HG02973 (cell line): ENCODE results near the gene MMP13.
"Not testable (repeated sequence)": the region's sequence is repeated elsewhere in the genome, so short reads cannot be mapped to it uniquely, and the experiment has no call there.

ENCODE experiments used
- ATAC-seq: cut with Tn5 transposase; IDR thresholded peaks from one replicate; pipeline ENCODE4 v1.9.1; 2021; ENCODE audit warnings: moderate library complexity; ENCODE audit not compliant: unreplicated experiment

The MMP13 gene

DNA sequence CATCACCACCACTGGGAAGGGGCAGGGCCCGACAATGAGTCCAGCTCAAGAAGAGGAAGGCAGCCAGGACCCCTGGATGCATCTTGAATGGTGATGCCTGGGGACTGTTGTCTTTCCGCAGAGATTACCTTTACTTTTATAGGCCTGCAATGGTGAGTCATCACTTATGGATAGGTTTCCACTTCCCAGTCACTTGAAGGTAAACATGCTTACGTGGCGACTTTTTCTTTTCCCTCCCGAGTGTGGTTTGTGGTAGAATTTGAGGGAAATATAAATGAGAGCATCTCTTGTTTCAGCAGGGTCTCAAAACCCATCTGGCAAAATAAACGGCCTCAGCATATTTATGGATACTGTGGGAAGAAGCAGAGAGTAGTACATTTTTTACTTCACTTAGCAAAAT, at the start of gene MMP13:
MMP13 (minus strand) TSS at position 109 of the 400 bp plus-strand sequence; CDS start at position 82, 27 bp downstream.
- ATAC-seq, result no peak

DNA sequence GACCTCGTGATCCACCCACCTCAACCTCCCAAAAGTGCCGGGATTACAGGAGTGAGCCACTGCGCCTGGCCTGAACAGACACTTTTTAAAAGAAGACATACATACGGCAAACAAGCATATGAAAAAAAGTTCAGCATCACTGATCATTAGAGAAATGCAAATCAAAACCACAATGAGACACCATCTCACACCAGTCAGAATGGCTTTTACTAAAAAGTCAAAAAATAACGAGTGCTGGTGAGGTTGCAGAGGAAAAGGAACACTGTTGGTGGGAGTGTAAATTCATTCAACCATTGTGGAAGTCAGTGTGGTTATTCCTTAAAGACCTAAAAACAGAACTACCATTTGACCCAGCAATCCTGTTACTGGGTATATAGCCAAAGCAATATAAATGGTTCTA, 48.7 kb upstream of the MMP13 start:
- not testable (repeated sequence) for ATAC-seq

- ATAC-seq, result no peak
Measured at GRCh38 chr11:102994105-102994504, 38.6 kb upstream of the MMP13 start.

GRCh38 chr11:102991776-102992175, 36.2 kb upstream of the MMP13 start:
- ATAC-seq, result no peak

GRCh38 chr11:102990145-102990544, 34.6 kb upstream of the MMP13 start:
- no peak for ATAC-seq

DNA sequence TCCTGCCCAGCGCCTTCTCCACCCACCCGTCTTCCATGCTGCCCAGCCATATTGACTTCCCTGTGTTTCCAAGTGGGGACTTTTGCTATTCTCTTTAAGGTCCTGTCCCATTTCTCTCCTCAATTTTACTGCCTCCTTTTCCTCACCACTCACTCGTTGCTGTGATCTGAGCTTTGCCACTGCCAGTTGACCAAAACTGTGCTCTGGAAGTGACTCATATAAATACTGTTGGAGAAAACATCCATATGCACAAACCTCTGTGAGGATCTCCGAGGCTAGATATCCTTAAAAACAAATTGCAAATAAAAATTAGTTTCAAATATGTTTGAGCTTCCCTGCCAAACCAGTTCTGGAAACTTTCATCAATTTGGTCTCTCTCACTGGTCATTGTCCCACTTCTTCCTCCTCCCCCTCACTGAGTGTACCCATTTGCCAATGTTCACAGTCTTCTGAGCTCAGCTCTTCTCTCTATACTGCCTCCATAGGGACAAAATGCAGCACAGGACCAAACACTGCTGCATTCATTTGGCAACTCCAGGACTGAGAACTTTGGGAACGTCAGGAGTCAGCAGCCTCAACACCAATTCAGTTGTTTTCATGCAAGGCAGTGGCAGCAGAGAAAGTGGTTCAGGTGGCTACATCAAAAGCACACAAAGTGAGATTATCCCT, 34.0 kb upstream of the MMP13 start:
- no peak for ATAC-seq

GRCh38 chr11:102986815-102987214, 31.3 kb upstream of the MMP13 start:
- ATAC-seq, result no peak

DNA sequence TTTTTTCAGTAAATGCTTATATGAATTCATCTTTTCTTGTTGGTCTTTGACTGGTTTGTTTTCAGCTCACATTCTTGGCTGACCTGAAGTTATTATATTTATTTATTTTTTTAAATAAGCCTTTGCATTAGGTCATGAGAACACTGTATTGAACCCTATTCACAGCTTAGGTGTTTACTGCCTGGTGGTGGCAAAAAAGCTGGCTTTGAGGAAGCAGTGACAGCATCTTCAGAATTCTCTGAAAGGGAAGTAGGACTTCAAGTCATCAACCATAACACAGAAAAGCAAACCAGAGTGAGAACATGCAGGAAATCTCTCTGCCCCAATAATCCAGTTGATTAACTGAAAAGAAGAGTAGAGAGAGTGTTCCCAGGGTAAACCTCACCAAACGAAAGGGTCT, 30.3 kb upstream of the MMP13 start:
- no peak for ATAC-seq

- no peak for ATAC-seq
Measured at GRCh38 chr11:102983486-102983885, 28.0 kb upstream of the MMP13 start.

DNA sequence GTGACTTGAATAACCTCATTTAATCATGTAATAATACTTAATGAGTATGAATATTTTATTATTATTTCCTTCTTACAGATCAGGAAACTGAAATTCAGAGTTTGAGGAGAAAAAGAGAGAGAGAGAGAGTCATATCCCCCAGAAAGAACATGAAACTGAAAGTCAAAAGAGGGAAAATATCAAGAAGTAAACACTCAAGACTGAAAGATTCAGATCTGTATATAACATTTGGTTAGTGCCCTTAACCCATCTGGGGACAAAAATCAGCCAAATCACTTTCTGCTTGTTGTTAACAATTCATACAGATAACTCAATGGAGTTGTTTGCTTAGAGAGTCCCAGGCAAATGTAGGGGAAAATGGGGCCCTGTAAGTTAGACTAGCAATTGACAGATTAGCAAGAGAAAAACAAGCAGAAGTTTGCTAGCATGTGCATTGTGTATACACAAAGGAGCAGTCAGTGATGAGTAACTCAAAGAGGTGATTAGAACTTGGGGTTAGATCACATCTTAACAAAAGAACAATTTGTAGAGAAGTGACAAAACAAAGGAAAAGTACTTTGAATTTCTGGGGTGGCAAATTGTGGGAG, 25.9 kb upstream of the MMP13 start:
- ATAC-seq, result peak; percentile 69

GRCh38 chr11:102974552-102975280, 19.2 kb upstream of the MMP13 start:
- no peak for ATAC-seq

- not testable (repeated sequence) for ATAC-seq
Measured at GRCh38 chr11:102973698-102974097, 18.2 kb upstream of the MMP13 start.

DNA sequence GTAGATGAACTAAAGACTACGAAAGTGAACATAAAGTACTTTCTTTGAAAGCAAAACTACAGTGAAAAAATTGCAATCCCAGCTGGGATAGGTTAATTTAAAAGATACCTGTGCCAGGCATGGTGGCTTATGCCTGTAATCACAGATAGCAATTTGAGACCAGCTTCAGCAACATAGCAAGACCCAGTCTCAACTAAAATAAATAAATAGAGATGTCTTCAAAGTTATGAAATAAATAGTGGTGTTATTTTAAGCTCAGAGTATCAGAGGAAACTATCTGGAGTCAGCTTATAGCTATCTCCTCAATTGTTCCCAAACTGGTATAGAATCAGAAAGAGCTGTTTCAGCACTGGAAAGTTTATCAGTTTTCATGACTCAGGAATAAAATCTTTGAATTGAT, 17.3 kb upstream of the MMP13 start:
- no peak for ATAC-seq

- no peak for ATAC-seq
Measured at GRCh38 chr11:102971766-102972165, 16.2 kb upstream of the MMP13 start.

GRCh38 chr11:102967497-102967896, 12.0 kb upstream of the MMP13 start:
- no peak for ATAC-seq

DNA sequence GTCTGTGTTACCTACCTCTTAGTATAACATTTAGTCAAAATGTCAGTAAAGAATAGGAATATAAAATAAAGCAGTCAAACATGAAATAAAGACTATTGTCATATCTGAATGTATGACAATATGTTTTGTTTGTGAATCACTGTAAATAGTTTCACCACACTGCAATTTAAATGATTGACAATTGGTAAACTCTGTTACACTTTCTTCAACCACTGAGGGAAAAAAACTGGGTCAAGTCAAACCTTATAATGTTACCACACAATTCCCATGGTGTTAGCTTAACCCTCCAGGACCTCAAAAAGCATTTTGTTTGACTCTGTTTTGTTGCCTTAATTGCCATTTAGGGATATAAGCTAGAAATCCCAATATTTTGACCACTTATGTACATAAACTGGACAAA, 10.5 kb upstream of the MMP13 start:
- no peak for ATAC-seq

- no peak for ATAC-seq
Measured at GRCh38 chr11:102964867-102965266, 9.3 kb upstream of the MMP13 start.

DNA sequence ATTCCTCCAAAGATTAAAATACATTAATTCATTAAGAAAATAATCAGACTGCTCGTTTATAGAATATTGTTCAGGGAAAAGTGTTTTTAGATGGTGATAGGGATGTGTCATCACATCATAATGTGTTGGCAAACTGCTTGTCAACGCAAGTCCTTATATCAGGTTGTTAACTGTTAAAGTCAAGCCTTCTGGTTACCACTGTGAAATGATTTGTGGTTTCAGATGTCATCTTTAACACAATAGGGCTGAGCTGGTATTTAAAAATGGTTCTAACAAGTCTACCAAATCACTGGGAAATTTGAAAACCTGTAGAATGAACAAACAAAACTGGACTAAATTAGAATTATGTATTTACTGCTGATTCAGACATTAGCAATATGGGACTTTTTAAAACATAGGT, 2.4 kb upstream of the MMP13 start:
- ATAC-seq, result no peak

DNA sequence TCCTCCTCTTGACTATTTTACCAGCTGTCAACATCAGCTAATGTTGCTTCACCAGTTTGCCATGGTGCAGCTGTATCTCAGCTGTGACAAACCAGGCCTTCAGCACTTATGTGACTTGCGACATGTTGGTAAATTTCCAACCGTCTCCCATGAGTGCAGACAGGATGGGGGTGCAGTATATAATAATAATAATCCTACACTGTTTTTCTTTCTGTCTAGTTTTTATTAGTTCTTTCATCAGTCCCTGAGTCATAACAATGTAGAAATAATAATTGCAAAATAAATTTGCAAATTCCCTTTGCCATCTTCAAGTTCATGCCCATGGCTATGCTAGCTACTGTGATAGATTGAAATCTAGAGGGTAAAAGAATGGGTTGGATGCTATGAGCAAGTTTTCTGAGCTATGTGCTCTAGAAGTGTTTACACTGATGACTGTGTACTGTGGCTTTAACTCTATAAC, 4.9 kb downstream of the MMP13 start:
- ATAC-seq, result no peak

- no peak for ATAC-seq
Measured at GRCh38 chr11:102946237-102946636, 9.3 kb downstream of the MMP13 start.

DNA sequence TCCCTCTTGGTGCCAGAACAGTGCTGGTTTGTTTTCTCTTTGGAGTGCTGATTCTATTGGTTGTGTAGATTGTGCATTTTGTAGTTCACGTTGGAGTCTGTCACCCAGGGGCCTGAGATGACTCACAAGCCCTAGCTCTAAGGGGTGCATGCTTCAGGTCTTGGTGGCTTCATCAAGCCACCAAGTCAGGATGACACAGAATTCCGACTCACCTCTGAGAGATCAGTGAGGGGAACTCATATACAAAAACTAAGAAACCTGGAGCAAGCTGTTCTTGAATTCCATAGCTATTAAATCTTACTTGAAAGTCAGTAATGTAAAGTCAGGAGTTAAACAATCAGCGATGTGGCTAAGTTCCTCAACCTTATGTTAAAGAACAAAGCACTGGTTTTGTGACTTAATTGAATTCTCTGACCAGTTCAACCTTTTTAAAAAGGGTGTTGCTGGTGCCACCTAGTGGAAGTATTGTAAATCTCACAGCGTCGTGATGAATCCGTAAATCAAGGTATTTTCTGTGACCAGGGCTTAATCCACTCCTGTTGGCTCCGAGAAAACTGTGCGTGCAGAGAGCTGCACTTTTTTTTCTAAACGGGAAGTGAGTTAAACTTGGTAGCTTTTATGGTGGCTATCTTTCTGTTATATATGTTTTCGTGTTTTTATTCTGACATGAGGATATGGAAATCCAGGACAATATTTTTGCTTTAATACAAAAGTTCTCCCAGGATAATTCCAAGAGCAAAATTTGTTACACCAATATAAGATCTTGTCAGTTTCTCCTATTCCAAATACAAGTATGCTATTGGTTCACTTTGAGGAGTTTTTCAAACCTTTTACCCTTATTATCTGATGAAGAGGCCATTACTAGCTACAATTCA, 14.6 kb downstream of the MMP13 start:
- ATAC-seq, result peak; percentile 85
